NT2/D1 (cell line): ENCODE measurements around the gene LEMD2.
A peak's percentile ranks its signal among the peaks of the same experiment; 100 is the strongest.

Experiments used
- DNase-seq: peaks from one replicate; pipeline ENCODE4 v3.0.0-alpha.2; 2011; ENCODE audit warnings: low read depth, low spot score
- H3K27me3 ChIP-seq: 2 replicates; pipeline ENCODE4 v1.6.0; 2011; ENCODE audit warnings: mild to moderate bottlenecking; ENCODE audit not compliant: insufficient read length, insufficient read depth
- H3K36me3 ChIP-seq: 2 replicates; pipeline ENCODE4 v1.6.1; 2011; ENCODE audit warnings: mild to moderate bottlenecking, low read length, mixed read lengths; ENCODE audit not compliant: insufficient read depth, insufficient read length
- H3K4me1 ChIP-seq: 2 replicates; pipeline ENCODE4 v1.5.1; 2011; ENCODE audit not compliant: insufficient read depth, insufficient read length
- H3K4me3 ChIP-seq: 2 replicates; pipeline ENCODE4 v1.5.1; 2011; ENCODE audit warnings: low read depth; ENCODE audit not compliant: insufficient read length
- H3K9ac ChIP-seq: 2 replicates; pipeline ENCODE4 v1.6.0; 2011; ENCODE audit warnings: low read depth; ENCODE audit not compliant: insufficient read length
- H3K9me3 ChIP-seq: 2 replicates; pipeline ENCODE4 v1.5.1; 2011; ENCODE audit warnings: mild to moderate bottlenecking, low read length; ENCODE audit not compliant: insufficient read depth
- SUZ12 ChIP-seq: IDR thresholded peaks from 2 replicates; pipeline ENCODE4 v1.6.1; 2011; ENCODE audit not compliant: insufficient read length, insufficient read depth; ENCODE audit errors: extremely low read depth
- YY1 ChIP-seq: IDR thresholded peaks from 2 replicates; pipeline ENCODE4 v1.6.1; 2011; ENCODE audit not compliant: insufficient read length, insufficient read depth
- ZNF274 ChIP-seq: IDR thresholded peaks from 2 replicates; pipeline ENCODE4 v1.6.1; 2011; ENCODE audit warnings: mild to moderate bottlenecking, low read depth, low read length

The LEMD2 gene

GRCh38 chr6:33765368-33765767 lies 23.6 kb downstream of the LEMD2 start:
- H3K4me1 ChIP-seq, result peaks cover 5% of the 10 kb centered on the region
- no peaks in the 10 kb centered on the region for H3K9me3 ChIP-seq
- H3K9ac ChIP-seq, result no peak overlapping the region
- no peaks in the 10 kb centered on the region for H3K36me3 ChIP-seq
- TF ChIP-seq SUZ12 (no peak), YY1 (no peak), ZNF274 (no peak)
- no peak for DNase-seq
- no peaks in the 10 kb centered on the region for H3K27me3 ChIP-seq
- no peak overlapping the region for H3K4me3 ChIP-seq

GRCh38 chr6:33764036-33764435 lies 24.9 kb downstream of the LEMD2 start:
- TF ChIP-seq ZNF274 (no peak), SUZ12 (no peak), YY1 (no peak)
- Histone ChIP-seq H3K27me3 (no peaks in the 10 kb centered on the region), H3K9ac (no peak overlapping the region), H3K4me3 (no peak overlapping the region), H3K9me3 (no peaks in the 10 kb centered on the region), H3K36me3 (no peaks in the 10 kb centered on the region), H3K4me1 (peaks cover 4% of the 10 kb centered on the region)
- no peak for DNase-seq

GRCh38 chr6:33763483-33763882 lies 25.4 kb downstream of the LEMD2 start:
- no peak for DNase-seq
- H3K9me3 ChIP-seq, result no peaks in the 10 kb centered on the region
- peaks cover 4% of the 10 kb centered on the region for H3K4me1 ChIP-seq
- no peaks in the 10 kb centered on the region for H3K36me3 ChIP-seq
- no peaks in the 10 kb centered on the region for H3K27me3 ChIP-seq
- no peak overlapping the region for H3K9ac ChIP-seq
- no peak overlapping the region for H3K4me3 ChIP-seq
- no peak for TF ChIP-seq YY1
- TF ChIP-seq ZNF274, result no peak
- TF ChIP-seq SUZ12, result no peak

- TF ChIP-seq ZNF274, result no peak
- no peak for TF ChIP-seq SUZ12
- no peak for TF ChIP-seq YY1
Measured at GRCh38 chr6:33762713-33763112, 26.2 kb downstream of the LEMD2 start.

GRCh38 chr6:33761922-33762629 lies 26.9 kb downstream of the LEMD2 start:
- H3K27me3 ChIP-seq, result no peaks in the 10 kb centered on the region
- H3K36me3 ChIP-seq, result no peaks in the 10 kb centered on the region
- no peak for DNase-seq
- H3K4me3 ChIP-seq, result no peak overlapping the region
- H3K9me3 ChIP-seq, result no peaks in the 10 kb centered on the region
- H3K9ac ChIP-seq, result peak overlapping the region; percentile 57
- H3K4me1 ChIP-seq, result peaks cover 4% of the 10 kb centered on the region
- TF ChIP-seq YY1 (no peak), SUZ12 (no peak), ZNF274 (no peak)

More at GRCh38 chr6:33762713-33763112, 26.2 kb downstream of the LEMD2 start:
- no peaks in the 10 kb centered on the region for H3K27me3 ChIP-seq
- no peak overlapping the region for H3K4me3 ChIP-seq
- no peak for DNase-seq
- no peaks in the 10 kb centered on the region for H3K36me3 ChIP-seq
- H3K4me1 ChIP-seq, result peaks cover 4% of the 10 kb centered on the region
- no peaks in the 10 kb centered on the region for H3K9me3 ChIP-seq
- H3K9ac ChIP-seq, result no peak overlapping the region

- Histone ChIP-seq H3K4me1 (peaks cover 4% of the 10 kb centered on the region), H3K4me3 (no peak overlapping the region), H3K9ac (peak overlapping the region; percentile 57), H3K36me3 (no peaks in the 10 kb centered on the region), H3K9me3 (no peaks in the 10 kb centered on the region), H3K27me3 (no peaks in the 10 kb centered on the region)
- no peak for TF ChIP-seq ZNF274
- no peak for TF ChIP-seq SUZ12
- no peak for TF ChIP-seq YY1
- DNase-seq, result no peak
Measured at GRCh38 chr6:33761581-33761921, 27.4 kb downstream of the LEMD2 start.

- no peak overlapping the region for H3K4me3 ChIP-seq
- TF ChIP-seq SUZ12 (no peak), ZNF274 (no peak), YY1 (no peak)
- no peaks in the 10 kb centered on the region for H3K9me3 ChIP-seq
- no peak overlapping the region for H3K9ac ChIP-seq
- no peaks in the 10 kb centered on the region for H3K36me3 ChIP-seq
- no peaks in the 10 kb centered on the region for H3K27me3 ChIP-seq
- peaks cover 4% of the 10 kb centered on the region for H3K4me1 ChIP-seq
- DNase-seq, result no peak
Measured at GRCh38 chr6:33759887-33760629, 28.9 kb downstream of the LEMD2 start.
